ENCODE measurements around the gene PLAAT3. TPM values are rescaled to one million over a fixed set of nuclear protein-coding genes. Genes with fewer than 3 reads are reported as not detected.

The PLAAT3 gene
- polyA plus RNA-seq, 2 of the 4 experiments (the other 2 are of a cell fraction) = 39.5 to 65.2 TPM

GRCh38 chr11:63569570-63569969 lies 44.7 kb downstream of the PLAAT3 start:
- H3K4me2 ChIP-seq = no peak overlapping the region
- TF ChIP-seq USF2 (IDR thresholded peaks at IDR 0.05) = no peak
- FAIRE-seq (no peak), DNase-seq (ENCODE audit: low read depth in 1 of 2, low spot score in 1 of 2) (no peak), ATAC-seq (no peak)
- ChIA-PET CTCF (interaction anchor here (1.1 to 2.7 kb wide), 3 partner anchors 22 to 59 kb away, joined by 3 to 10 read pairs (median 4); no protein-coding TSS in a partner anchor), POLR2A (no interaction called here)
- 88% methylated on average over 3 of the region's 3 CpGs for WGBS (ENCODE audit: missing lambda C conversion rate)
- peaks cover 43% of the 10 kb centered on the region for H3K4me1 ChIP-seq
- H3K4me3 ChIP-seq = no peak overlapping the region
- H3K9me3 ChIP-seq = no peaks in the 10 kb centered on the region
- peak overlapping the region in 1 of 2 experiments; percentile 85; a peak in 3 of 6 replicates for H3K27ac ChIP-seq

GRCh38 chr11:63567044-63567840 lies 47.0 kb downstream of the PLAAT3 start:
- no peak overlapping the region for H3K4me3 ChIP-seq
- peak; percentile 95 to 97 for ATAC-seq
- DNase-seq (ENCODE audit: low read depth in 1 of 2, low spot score in 1 of 2) = peak; percentile 66 to 95
- peak; percentile 58; the same call in 1 of the 2 replicates for TF ChIP-seq FOSL2 (IDR thresholded peaks at IDR 0.05)
- peak; percentile 90 for TF ChIP-seq FOSL2 (CRISPR knock-in tag; IDR thresholded peaks at IDR 0.05)
- TF ChIP-seq PHF8 (IDR thresholded peaks at IDR 0.05; ENCODE audit: borderline replicate concordance, low read depth) = no peak
- no peak for TF ChIP-seq CHD2 (IDR thresholded peaks at IDR 0.05; ENCODE audit: low read length, partially characterized antibody)
- peak; percentile 34; the same call in 1 of the 2 replicates for TF ChIP-seq MYC (IDR thresholded peaks at IDR 0.05; ENCODE audit: borderline replicate concordance, low read length)
- TF ChIP-seq NFE2L2 (conservative IDR thresholded peaks at IDR 0.05; ENCODE audit: low read length) = peak; percentile 86
- TF ChIP-seq HOXB13 (CRISPR knock-in tag; IDR thresholded peaks at IDR 0.05; ENCODE audit: low read depth) = no peak; the same call in 1 of the 2 replicates
- TF ChIP-seq HES2 (IDR thresholded peaks at IDR 0.05) = no peak
- no peak for TF ChIP-seq RNF2 (IDR thresholded peaks at IDR 0.05; ENCODE audit: borderline replicate concordance, low read depth)
- TF ChIP-seq ATOH8 (CRISPR knock-in tag; IDR thresholded peaks at IDR 0.05; ENCODE audit: low read depth) = no peak
- TF ChIP-seq MAX (IDR thresholded peaks at IDR 0.05) = no peak
- TF ChIP-seq POLR2A (IDR thresholded peaks at IDR 0.05; ENCODE audit: low read length) = no peak
- 0 out of 2 replicates have a peak, but pooled peaks have one; percentile 13 for TF ChIP-seq ZSCAN20 (CRISPR knock-in tag; IDR thresholded peaks at IDR 0.05)
- TF ChIP-seq MAFK (IDR thresholded peaks at IDR 0.05; ENCODE audit: partially characterized antibody) = peak; percentile 98
- 20% methylated on average over 5 of the region's 5 CpGs for WGBS (ENCODE audit: missing lambda C conversion rate)
- ChIA-PET POLR2A (no interaction called here), CTCF (interaction anchor here (0.6 to 2.7 kb wide), 6 partner anchors 16 to 89 kb away, joined by 3 to 12 read pairs (median 5); no protein-coding TSS in a partner anchor)
- no peaks in the 10 kb centered on the region for H3K9me3 ChIP-seq
- peaks cover 39% of the 10 kb centered on the region for H3K4me1 ChIP-seq
- FAIRE-seq = no peak
- peak overlapping the region; percentile 71 to 85 for H3K27ac ChIP-seq
- peak overlapping the region; percentile 61 for H3K4me2 ChIP-seq

- DNase-seq (ENCODE audit: low read depth in 1 of 2, low spot score in 1 of 2) (peak in 1 of 2 experiments; percentile 82), FAIRE-seq (no peak), ATAC-seq (peak; percentile 14 to 63; a peak in 3 of 6 replicates)
- H3K4me3 ChIP-seq = no peak overlapping the region
- no peaks in the 10 kb centered on the region for H3K9me3 ChIP-seq
- WGBS (ENCODE audit: missing lambda C conversion rate) = 47% methylated on average over 4 of the region's 4 CpGs
- peaks cover 44% of the 10 kb centered on the region for H3K4me1 ChIP-seq
- TF ChIP-seq HOXB13 (CRISPR knock-in tag; IDR thresholded peaks at IDR 0.05; ENCODE audit: low read depth) (peak; percentile 57; the same call in 1 of the 2 replicates), ATOH8 (CRISPR knock-in tag; IDR thresholded peaks at IDR 0.05; ENCODE audit: low read depth) (0 out of 2 replicates have a peak, but pooled peaks have one; percentile 41), SREBF2 (IDR thresholded peaks at IDR 0.05) (no peak), RNF2 (IDR thresholded peaks at IDR 0.05; ENCODE audit: borderline replicate concordance, low read depth) (no peak), MAFK (IDR thresholded peaks at IDR 0.05; ENCODE audit: partially characterized antibody) (no peak)
- ChIA-PET POLR2A (no interaction called here), CTCF (interaction anchor here (1.3 kb wide), 1 partner anchor 18 kb away, joined by 3 read pairs; no protein-coding TSS in a partner anchor)
- H3K4me2 ChIP-seq = peak overlapping the region; percentile 47
- peak overlapping the region; percentile 71 to 85; a peak in 5 of 6 replicates for H3K27ac ChIP-seq
These were observed 49.4 kb downstream of the PLAAT3 start for GRCh38 chr11:63564784-63565350.

Data from A549 (cell line).